Gastrocnemius medialis (tissue), 4 donors: ENCODE results near the gene HINFP. TPM values are rescaled to one million over a fixed set of nuclear protein-coding genes. Genes with fewer than 3 reads are reported as not detected.

Experiments
- ATAC-seq, 2 donors: fragments of 150-250 bp; one replicate each; pipeline ENCODE4 v1.9.1; 2016
- DNase-seq, 2 donors: peaks; one replicate each; pipeline ENCODE4 v3.0.0-alpha.2; 2019
- H3K27ac ChIP-seq, 4 donors: fragments of 200-600 bp; sonication (generic); 1 replicate in 1 of 4; 2 replicates in 3 of 4; pipeline ENCODE4 v1.5.1; 2016 to 2018; ENCODE audit warnings: mild to moderate bottlenecking in 2 of 4, moderate library complexity in 1 of 4
- H3K27me3 ChIP-seq, 3 donors: fragments of 200-600 bp; sonication (generic) in 2 of 3; 1 replicate in 1 of 3; 2 replicates in 2 of 3; pipeline versions ENCODE4 v1.5.1 to v1.6.0; 2016 to 2019; ENCODE audit warnings: mild to moderate bottlenecking in 1 of 3, moderate library complexity in 1 of 3
- H3K36me3 ChIP-seq, 2 donors: fragments of 200-600 bp; sonication (generic) in 1 of 2; one replicate each; pipeline ENCODE4 v1.5.1; 2017 to 2018
- H3K4me1 ChIP-seq, 2 donors: fragments of 200-600 bp; sonication (generic) in 1 of 2; one replicate each; pipeline ENCODE4 v1.5.1; 2016 to 2017; ENCODE audit warnings: mild to moderate bottlenecking in 2 of 2
- H3K4me3 ChIP-seq, 4 donors: fragments of 200-600 bp; sonication (generic) in 3 of 4; 1 replicate in 1 of 4; 2 replicates in 3 of 4; pipeline ENCODE4 v1.5.1; 2016 to 2019; ENCODE audit warnings: mild to moderate bottlenecking in 2 of 4
- H3K9me3 ChIP-seq, 3 donors: fragments of 200-600 bp; sonication (generic) in 2 of 3; 1 replicate in 1 of 3; 2 replicates in 2 of 3; pipeline ENCODE4 v1.5.1; 2016 to 2019
- POLR2A ChIP-seq, 2 donors: fragments of 450-650 bp; IDR thresholded peaks; one replicate each; pipeline ENCODE4 v1.6.1; 2017; ENCODE audit warnings: antibody characterized with exemption in 2 of 2, mild to moderate bottlenecking in 2 of 2, moderate library complexity in 2 of 2
- in situ Hi-C, 4 donors: fragments of 200-750 bp; cut with MboI; loops; one replicate each; pipeline versions ENCODE4 v1.15.0 to v1.8.0; 2017; ENCODE audit warnings: low sequenced_read_pairs in 4 of 4
- intact Hi-C: fragments of 100-400 bp; cut with DNase I; formaldehyde crosslinking; loops from one replicate; pipeline ENCODE4 v1.15.1; 2023; ENCODE audit warnings: low total_unique reads
- total RNA-seq, 4 donors: library from RNA; depleted of rRNA; stranded (reverse); fragments of >200 nt; gene quantifications; one replicate each; pipeline versions ENCODE4 v1.1.0 to v1.2.3, GENCODE V29; 2016
- TF ChIP-seq, protein P1 (sequence below), 5 experiments: fragments of 450-650 bp in 3 of 5; fragments of 200-600 bp in 2 of 5; sonication (generic) in 2 of 5; IDR thresholded peaks in 4 of 5; conservative IDR thresholded peaks in 1 of 5; 1 replicate in 4 of 5; 2 replicates in 1 of 5; pipeline ENCODE4 v1.5.1; 2016 to 2019; ENCODE audit warnings: antibody characterized with exemption in 5 of 5, mild to moderate bottlenecking in 3 of 5, moderate library complexity in 3 of 5

HINFP gene
- total RNA-seq, 4 donors from 2014 or later = 8.1 to 17.8 (median 15.3) TPM

DNA sequence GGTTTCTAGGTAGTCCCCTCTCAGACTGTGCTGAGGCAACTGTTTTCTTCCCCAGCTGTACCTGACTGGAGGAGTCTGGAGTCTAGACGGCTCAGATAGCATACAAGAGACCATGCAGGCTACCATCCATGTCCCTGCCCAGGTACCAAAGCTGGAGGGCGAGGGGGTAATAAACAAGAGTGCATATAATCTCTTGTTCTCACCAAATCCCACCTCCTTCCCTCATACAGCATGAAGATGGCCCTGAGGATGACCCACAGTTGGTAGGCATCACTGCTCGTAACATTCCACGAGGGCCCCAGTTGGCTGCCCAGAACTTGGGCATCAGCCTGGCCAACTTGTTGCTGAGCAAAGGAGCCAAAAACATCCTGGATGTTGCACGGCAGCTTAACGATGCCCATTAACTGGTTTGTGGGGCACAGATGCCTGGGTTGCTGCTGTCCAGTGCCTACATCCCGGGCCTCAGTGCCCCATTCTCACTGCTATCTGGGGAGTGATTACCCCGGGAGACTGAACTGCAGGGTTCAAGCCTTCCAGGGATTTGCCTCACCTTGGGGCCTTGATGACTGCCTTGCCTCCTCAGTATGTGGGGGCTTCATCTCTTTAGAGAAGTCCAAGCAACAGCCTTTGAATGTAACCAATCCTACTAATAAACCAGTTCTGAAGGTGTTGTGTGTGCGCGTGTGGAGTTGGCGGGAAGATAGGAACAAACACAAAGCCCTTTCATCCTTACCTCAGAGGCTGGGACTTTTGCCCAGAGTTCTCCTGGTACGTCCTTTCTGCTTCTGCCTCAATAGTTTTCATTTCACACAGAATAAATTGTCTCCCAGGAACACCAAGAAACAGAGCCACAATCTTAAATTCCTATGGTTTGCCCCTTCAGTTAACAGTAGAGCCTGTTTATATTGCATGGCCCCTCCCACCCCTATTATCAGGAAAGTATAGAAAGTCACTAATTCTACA lies 28.2 kb upstream of the HINFP start:
- DNase-seq (no peak), ATAC-seq (no peak)
- in situ Hi-C loops = no loop called here
- Histone ChIP-seq H3K4me3 (peak overlapping the region; percentile 69 to 99 (median 88)), H3K9me3 (no peaks in the 10 kb centered on the region), H3K27me3 (no peaks in the 10 kb centered on the region), H3K36me3 (peaks cover 0 to 26% of the 10 kb centered on the region in 2 donors), H3K4me1 (peaks cover 13 to 21% of the 10 kb centered on the region in 2 donors), H3K27ac (peak overlapping the region; percentile 91 to 98 (median 94))
- TF ChIP-seq, protein P1, sequence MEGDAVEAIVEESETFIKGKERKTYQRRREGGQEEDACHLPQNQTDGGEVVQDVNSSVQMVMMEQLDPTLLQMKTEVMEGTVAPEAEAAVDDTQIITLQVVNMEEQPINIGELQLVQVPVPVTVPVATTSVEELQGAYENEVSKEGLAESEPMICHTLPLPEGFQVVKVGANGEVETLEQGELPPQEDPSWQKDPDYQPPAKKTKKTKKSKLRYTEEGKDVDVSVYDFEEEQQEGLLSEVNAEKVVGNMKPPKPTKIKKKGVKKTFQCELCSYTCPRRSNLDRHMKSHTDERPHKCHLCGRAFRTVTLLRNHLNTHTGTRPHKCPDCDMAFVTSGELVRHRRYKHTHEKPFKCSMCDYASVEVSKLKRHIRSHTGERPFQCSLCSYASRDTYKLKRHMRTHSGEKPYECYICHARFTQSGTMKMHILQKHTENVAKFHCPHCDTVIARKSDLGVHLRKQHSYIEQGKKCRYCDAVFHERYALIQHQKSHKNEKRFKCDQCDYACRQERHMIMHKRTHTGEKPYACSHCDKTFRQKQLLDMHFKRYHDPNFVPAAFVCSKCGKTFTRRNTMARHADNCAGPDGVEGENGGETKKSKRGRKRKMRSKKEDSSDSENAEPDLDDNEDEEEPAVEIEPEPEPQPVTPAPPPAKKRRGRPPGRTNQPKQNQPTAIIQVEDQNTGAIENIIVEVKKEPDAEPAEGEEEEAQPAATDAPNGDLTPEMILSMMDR (IDR thresholded peaks at IDR 0.05 in 4 of 5, conservative IDR thresholded peaks at IDR 0.05 in 1 of 5) = no peak
- TF ChIP-seq POLR2A (IDR thresholded peaks at IDR 0.05) = no peak
- intact Hi-C loops = no loop called here

DNA sequence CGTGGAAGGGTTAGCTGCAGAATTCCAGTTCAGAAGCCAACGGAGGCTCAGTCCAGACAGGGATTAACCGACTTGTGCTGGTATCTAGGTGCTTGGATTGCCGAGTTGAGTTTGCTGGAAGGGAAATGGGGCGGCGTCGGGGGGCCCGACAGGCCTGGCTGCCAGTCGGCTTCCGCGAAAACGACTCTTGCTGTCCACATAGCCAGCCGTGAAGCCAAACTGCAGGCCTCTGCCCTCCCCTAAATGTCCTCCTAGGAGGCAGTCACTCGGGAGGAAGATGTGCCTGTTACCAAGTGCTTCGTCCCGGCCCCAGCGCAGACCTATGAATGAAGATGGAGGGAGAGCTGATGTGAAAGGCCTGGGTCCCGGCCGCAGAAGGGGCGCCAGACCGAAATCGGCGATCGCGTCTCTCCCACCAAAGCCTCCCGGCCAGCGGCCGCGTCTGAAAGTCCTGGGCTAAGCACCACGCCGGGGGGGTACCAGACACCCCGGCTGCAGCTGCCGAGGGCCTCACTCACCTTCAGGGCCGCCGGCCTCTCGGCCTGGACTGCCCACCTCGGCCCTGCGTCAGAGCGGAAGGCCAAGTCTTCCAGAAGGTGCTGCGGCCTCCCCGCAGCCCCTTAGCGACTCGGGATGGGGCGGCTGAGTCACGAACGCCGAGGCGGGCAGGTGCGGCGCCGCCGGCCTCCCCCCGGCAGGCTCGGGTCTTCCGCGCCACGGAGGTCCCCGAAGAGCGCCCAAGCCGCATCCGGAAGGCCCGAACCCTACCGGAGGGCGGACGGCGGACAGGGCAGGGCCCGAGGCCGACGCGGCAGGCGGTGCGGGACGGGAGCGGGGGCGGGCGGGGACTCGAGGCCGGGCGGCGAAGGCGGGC lies 27.2 kb upstream of the HINFP start:
- H3K4me3 ChIP-seq = peak overlapping the region; percentile 69 to 99 (median 88)
- peak; percentile 20 to 22 for ATAC-seq
- H3K27me3 ChIP-seq = no peaks in the 10 kb centered on the region
- intact Hi-C loops (loop anchor here (2.0 kb wide), 2 partner anchors 37 to 165 kb away; partner anchors contain the start of gene HYOU1), in situ Hi-C loops (no loop called here)
- no peaks in the 10 kb centered on the region for H3K9me3 ChIP-seq
- H3K27ac ChIP-seq = peak overlapping the region; percentile 91 to 98 (median 94)
- H3K36me3 ChIP-seq = peaks cover 0 to 36% of the 10 kb centered on the region in 2 donors
- DNase-seq = no peak
- no peak for TF ChIP-seq POLR2A (IDR thresholded peaks at IDR 0.05)
- TF ChIP-seq, protein P1 (IDR thresholded peaks at IDR 0.05 in 4 of 5, conservative IDR thresholded peaks at IDR 0.05 in 1 of 5) = no peak
- peaks cover 13 to 21% of the 10 kb centered on the region in 2 donors for H3K4me1 ChIP-seq

DNA sequence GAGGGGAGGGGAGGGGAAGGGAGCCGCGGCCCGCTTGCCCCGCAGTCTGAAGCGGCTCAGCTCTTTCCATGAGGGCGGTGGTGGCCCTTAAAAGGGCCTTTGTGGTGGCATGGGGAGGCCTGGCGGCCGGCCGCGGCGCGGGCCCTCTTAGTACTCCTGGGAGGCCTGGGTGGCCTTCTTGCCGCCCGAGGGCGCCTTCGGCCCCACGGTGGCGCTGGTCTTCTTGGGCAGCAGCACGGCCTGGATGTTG lies 26.6 kb upstream of the HINFP start:
- H3K27ac ChIP-seq = peak overlapping the region; percentile 91 to 98 (median 94)
- peak overlapping the region; percentile 69 to 99 (median 88) for H3K4me3 ChIP-seq
- no peaks in the 10 kb centered on the region for H3K27me3 ChIP-seq
- in situ Hi-C loops (loop anchor here in 1 of 4 donors (5.0 kb wide), 1 partner anchor 108 kb away; no protein-coding TSS in a partner anchor), intact Hi-C loops (loop anchor here (1.0 to 2.0 kb wide), 5 partner anchors 27 to 166 kb away; partner anchors contain the start of genes HYOU1 and VPS11)
- H3K9me3 ChIP-seq = no peaks in the 10 kb centered on the region
- DNase-seq = peak; percentile 77 to 90
- TF ChIP-seq, protein P1 (IDR thresholded peaks at IDR 0.05 in 4 of 5, conservative IDR thresholded peaks at IDR 0.05 in 1 of 5) = peak in 4 of 5 experiments; percentile 67 to 89 (median 84)
- no peak for TF ChIP-seq POLR2A (IDR thresholded peaks at IDR 0.05)
- H3K36me3 ChIP-seq = peaks cover 0 to 36% of the 10 kb centered on the region in 2 donors
- H3K4me1 ChIP-seq = peaks cover 13 to 21% of the 10 kb centered on the region in 2 donors
- ATAC-seq = peak; percentile 79 to 82

DNA sequence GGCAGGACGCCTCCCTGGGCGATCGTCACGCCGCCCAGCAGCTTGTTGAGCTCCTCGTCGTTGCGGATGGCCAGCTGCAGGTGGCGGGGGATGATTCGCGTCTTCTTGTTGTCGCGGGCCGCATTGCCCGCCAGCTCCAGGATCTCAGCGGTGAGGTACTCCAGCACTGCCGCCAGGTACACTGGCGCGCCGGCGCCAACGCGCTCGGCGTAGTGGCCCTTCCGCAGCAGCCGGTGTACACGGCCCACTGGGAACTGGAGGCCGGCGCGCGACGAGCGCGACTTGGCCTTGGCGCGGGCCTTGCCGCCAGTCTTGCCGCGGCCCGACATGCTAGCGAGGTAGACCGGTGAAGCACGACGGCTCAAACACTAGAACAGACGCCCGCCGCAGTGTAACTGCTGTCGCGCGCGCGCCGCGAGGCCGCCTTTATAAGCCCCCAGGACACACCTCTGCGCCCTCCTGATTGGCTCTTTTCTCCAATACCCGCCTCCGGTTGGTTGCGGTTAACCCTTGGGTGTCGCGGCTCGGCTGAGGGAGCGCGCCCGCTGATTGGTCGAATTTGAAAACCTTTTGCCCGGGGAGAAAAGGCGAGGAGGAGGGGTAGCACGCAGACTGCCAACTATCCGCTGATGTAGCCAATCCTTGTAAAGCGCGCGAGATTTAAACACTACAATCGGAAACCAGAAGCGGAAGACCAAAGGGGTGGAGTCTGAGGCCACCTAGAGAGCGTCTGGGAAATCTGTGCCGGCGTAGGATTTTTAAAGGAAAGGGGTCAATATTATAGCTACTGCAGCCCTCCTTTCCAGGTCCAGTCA lies 26.1 kb upstream of the HINFP start:
- TF ChIP-seq, protein P1 (IDR thresholded peaks at IDR 0.05 in 4 of 5, conservative IDR thresholded peaks at IDR 0.05 in 1 of 5) = peak in 4 of 5 experiments; percentile 18 to 70 (median 35)
- TF ChIP-seq POLR2A (IDR thresholded peaks at IDR 0.05) = peak; percentile 99 to 100
- Histone ChIP-seq H3K9me3 (no peaks in the 10 kb centered on the region), H3K27me3 (no peaks in the 10 kb centered on the region), H3K36me3 (peaks cover 0 to 36% of the 10 kb centered on the region in 2 donors), H3K4me1 (peaks cover 17 to 24% of the 10 kb centered on the region in 2 donors), H3K4me3 (peak overlapping the region; percentile 69 to 99 (median 88)), H3K27ac (peak overlapping the region; percentile 91 to 98 (median 94))
- ATAC-seq (peak; percentile 94), DNase-seq (peak; percentile 99 to 100)
- in situ Hi-C loops (loop anchor here in 1 of 4 donors (5.0 kb wide), 1 partner anchor 107 kb away; no protein-coding TSS in a partner anchor), intact Hi-C loops (loop anchor here (1.0 to 2.0 kb wide), 5 partner anchors 28 to 166 kb away; partner anchors contain the start of genes HYOU1 and VPS11)
